Measurements from ENCODE around the gene SIRPG.

DNA sequence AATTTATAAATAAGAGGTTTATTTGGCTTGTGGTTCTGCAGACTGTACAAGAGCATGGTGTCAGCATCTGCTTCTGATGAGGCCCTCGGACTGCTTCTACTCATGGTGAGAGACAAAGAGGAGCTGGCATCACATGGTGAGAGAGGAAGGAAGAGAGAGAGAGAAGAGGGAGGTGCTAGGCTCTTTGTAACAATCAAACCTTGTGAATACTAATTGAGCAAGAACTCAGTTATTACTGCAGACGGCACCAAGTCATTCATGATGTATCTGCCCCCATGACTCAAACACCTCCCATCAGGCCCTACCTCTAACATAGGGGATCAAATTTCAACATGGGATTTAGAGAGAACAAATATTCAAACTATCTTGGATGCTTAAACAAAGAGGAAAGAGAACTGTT is 6.3 kb upstream of the SIRPG start:
- TF ChIP-seq, protein P1, sequence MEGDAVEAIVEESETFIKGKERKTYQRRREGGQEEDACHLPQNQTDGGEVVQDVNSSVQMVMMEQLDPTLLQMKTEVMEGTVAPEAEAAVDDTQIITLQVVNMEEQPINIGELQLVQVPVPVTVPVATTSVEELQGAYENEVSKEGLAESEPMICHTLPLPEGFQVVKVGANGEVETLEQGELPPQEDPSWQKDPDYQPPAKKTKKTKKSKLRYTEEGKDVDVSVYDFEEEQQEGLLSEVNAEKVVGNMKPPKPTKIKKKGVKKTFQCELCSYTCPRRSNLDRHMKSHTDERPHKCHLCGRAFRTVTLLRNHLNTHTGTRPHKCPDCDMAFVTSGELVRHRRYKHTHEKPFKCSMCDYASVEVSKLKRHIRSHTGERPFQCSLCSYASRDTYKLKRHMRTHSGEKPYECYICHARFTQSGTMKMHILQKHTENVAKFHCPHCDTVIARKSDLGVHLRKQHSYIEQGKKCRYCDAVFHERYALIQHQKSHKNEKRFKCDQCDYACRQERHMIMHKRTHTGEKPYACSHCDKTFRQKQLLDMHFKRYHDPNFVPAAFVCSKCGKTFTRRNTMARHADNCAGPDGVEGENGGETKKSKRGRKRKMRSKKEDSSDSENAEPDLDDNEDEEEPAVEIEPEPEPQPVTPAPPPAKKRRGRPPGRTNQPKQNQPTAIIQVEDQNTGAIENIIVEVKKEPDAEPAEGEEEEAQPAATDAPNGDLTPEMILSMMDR (IDR thresholded peaks at IDR 0.05) = no peak
- TF ChIP-seq POLR2A (IDR thresholded peaks at IDR 0.05) = no peak

All from heart left ventricle (tissue), 13 donors.